ENCODE measurements around the gene BLVRA. TPM values are rescaled to one million over a fixed set of nuclear protein-coding genes. Genes with fewer than 3 reads are reported as not detected.
"Not testable (repeated sequence)": the region's sequence is repeated elsewhere in the genome, so short reads cannot be mapped to it uniquely, and the experiment has no call there.

BLVRA gene
- total RNA-seq, 1 donor, result 20.6 TPM

GRCh38 chr7:43815373-43815772 lies 56.9 kb downstream of the BLVRA start:
- DNase-seq (ENCODE audit: insufficient read length, low spot score, missing footprints), result no peak
- Histone ChIP-seq H3K4me3 (ENCODE audit: insufficient read depth, low read length) (no peak overlapping the region), H3K4me1 (ENCODE audit: insufficient read depth, low read length) (no peaks in the 10 kb centered on the region), H3K27me3 (ENCODE audit: insufficient read depth, low read length) (peaks cover 38% of the 10 kb centered on the region), H3K36me3 (ENCODE audit: insufficient read depth, low read length) (no peaks in the 10 kb centered on the region), H3K4me2 (ENCODE audit: insufficient read depth, low read length) (no peak overlapping the region), H4K20me1 (ENCODE audit: insufficient read depth, low read length) (no peaks in the 10 kb centered on the region), H2AFZ (ENCODE audit: low read length) (no peak overlapping the region), H3K27ac (ENCODE audit: low read depth, low read length) (no peak overlapping the region), H3K79me2 (ENCODE audit: insufficient read depth, low read length) (no peaks in the 10 kb centered on the region), H3K9me3 (ENCODE audit: low read depth, low read length) (peaks cover 2% of the 10 kb centered on the region)
- TF ChIP-seq CTCF (IDR thresholded peaks at IDR 0.05; ENCODE audit: extremely low read depth, low read depth, low read length), result no peak

GRCh38 chr7:43816046-43816797 lies 57.7 kb downstream of the BLVRA start:
- not testable (repeated sequence) for H3K36me3 ChIP-seq (ENCODE audit: insufficient read depth, low read length); H2AFZ ChIP-seq (ENCODE audit: low read length); H3K79me2 ChIP-seq (ENCODE audit: insufficient read depth, low read length); H4K20me1 ChIP-seq (ENCODE audit: insufficient read depth, low read length); H3K4me1 ChIP-seq (ENCODE audit: insufficient read depth, low read length); H3K4me2 ChIP-seq (ENCODE audit: insufficient read depth, low read length); H3K4me3 ChIP-seq (ENCODE audit: insufficient read depth, low read length); H3K9me3 ChIP-seq (ENCODE audit: low read depth, low read length); DNase-seq (ENCODE audit: insufficient read length, low spot score, missing footprints); H3K27ac ChIP-seq (ENCODE audit: low read depth, low read length)
- H3K27me3 ChIP-seq (ENCODE audit: insufficient read depth, low read length), result peaks cover 45% of the 10 kb centered on the region

GRCh38 chr7:43823425-43823824 lies 64.9 kb downstream of the BLVRA start:
- H3K27ac ChIP-seq (ENCODE audit: low read depth, low read length); H2AFZ ChIP-seq (ENCODE audit: low read length); H3K9me3 ChIP-seq (ENCODE audit: low read depth, low read length); H3K79me2 ChIP-seq (ENCODE audit: insufficient read depth, low read length); H3K4me2 ChIP-seq (ENCODE audit: insufficient read depth, low read length); H4K20me1 ChIP-seq (ENCODE audit: insufficient read depth, low read length); H3K4me1 ChIP-seq (ENCODE audit: insufficient read depth, low read length); DNase-seq (ENCODE audit: insufficient read length, low spot score, missing footprints); H3K4me3 ChIP-seq (ENCODE audit: insufficient read depth, low read length); H3K36me3 ChIP-seq (ENCODE audit: insufficient read depth, low read length): not testable (repeated sequence)
- H3K27me3 ChIP-seq (ENCODE audit: insufficient read depth, low read length), result peaks cover 51% of the 10 kb centered on the region

GRCh38 chr7:43823941-43824340 lies 65.5 kb downstream of the BLVRA start:
- H3K36me3 ChIP-seq (ENCODE audit: insufficient read depth, low read length), result no peaks in the 10 kb centered on the region
- no peak for DNase-seq (ENCODE audit: insufficient read length, low spot score, missing footprints)
- no peak overlapping the region for H3K4me2 ChIP-seq (ENCODE audit: insufficient read depth, low read length)
- TF ChIP-seq CTCF (IDR thresholded peaks at IDR 0.05; ENCODE audit: extremely low read depth, low read depth, low read length), result no peak
- no peak overlapping the region for H2AFZ ChIP-seq (ENCODE audit: low read length)
- H4K20me1 ChIP-seq (ENCODE audit: insufficient read depth, low read length), result no peaks in the 10 kb centered on the region
- H3K9me3 ChIP-seq (ENCODE audit: low read depth, low read length), result no peaks in the 10 kb centered on the region
- no peak overlapping the region for H3K4me3 ChIP-seq (ENCODE audit: insufficient read depth, low read length)
- no peaks in the 10 kb centered on the region for H3K4me1 ChIP-seq (ENCODE audit: insufficient read depth, low read length)
- peaks cover 47% of the 10 kb centered on the region for H3K27me3 ChIP-seq (ENCODE audit: insufficient read depth, low read length)
- H3K79me2 ChIP-seq (ENCODE audit: insufficient read depth, low read length), result no peaks in the 10 kb centered on the region
- H3K27ac ChIP-seq (ENCODE audit: low read depth, low read length), result no peak overlapping the region

GRCh38 chr7:43824513-43824912 lies 66.0 kb downstream of the BLVRA start:
- not testable (repeated sequence) for H3K4me2 ChIP-seq (ENCODE audit: insufficient read depth, low read length); H4K20me1 ChIP-seq (ENCODE audit: insufficient read depth, low read length); H3K27ac ChIP-seq (ENCODE audit: low read depth, low read length); H3K4me1 ChIP-seq (ENCODE audit: insufficient read depth, low read length); H2AFZ ChIP-seq (ENCODE audit: low read length); H3K79me2 ChIP-seq (ENCODE audit: insufficient read depth, low read length); DNase-seq (ENCODE audit: insufficient read length, low spot score, missing footprints); H3K9me3 ChIP-seq (ENCODE audit: low read depth, low read length); H3K36me3 ChIP-seq (ENCODE audit: insufficient read depth, low read length); H3K4me3 ChIP-seq (ENCODE audit: insufficient read depth, low read length)
- H3K27me3 ChIP-seq (ENCODE audit: insufficient read depth, low read length), result peaks cover 52% of the 10 kb centered on the region

All from osteoblast (primary cell).